ENCODE results near the gene CACNB4. TPM values are rescaled to one million over a fixed set of nuclear protein-coding genes. Genes with fewer than 3 reads are reported as not detected.

CACNB4 gene
- polyA plus RNA-seq, 1 experiment: 0.12 TPM

DNA sequence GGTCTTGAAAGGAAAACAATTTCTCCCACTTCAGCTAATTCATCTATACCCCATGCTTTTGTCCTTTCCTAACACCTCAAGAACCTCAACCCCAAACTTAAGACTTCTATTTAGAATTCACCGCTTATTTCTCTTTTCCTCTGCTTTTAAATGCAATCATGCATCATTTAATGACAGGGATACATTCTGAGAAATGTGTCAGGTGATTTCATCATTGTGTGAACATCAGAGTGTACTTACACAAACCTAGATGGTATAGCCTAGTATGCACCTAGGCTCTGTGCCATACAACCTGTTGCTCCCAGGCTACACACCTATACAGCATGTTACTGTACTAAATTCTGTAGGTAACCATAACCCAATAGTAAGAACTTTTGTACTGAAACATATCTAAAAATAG, 293.5 kb downstream of the CACNB4 start:
- ChIA-PET POLR2A (no interaction called here), CTCF (no interaction called here)
- H3K27me3 ChIP-seq (ENCODE audit: control insufficient read depth, insufficient read depth, low read length): no peaks in the 10 kb centered on the region
- H3K36me3 ChIP-seq (ENCODE audit: control insufficient read depth, insufficient read depth, low read length): peaks cover 6% of the 10 kb centered on the region
- no peak for DNase-seq (ENCODE audit: low read depth)
- no peak overlapping the region for H3K4me3 ChIP-seq (ENCODE audit: low read depth, low read length)
- TF ChIP-seq, protein P1, sequence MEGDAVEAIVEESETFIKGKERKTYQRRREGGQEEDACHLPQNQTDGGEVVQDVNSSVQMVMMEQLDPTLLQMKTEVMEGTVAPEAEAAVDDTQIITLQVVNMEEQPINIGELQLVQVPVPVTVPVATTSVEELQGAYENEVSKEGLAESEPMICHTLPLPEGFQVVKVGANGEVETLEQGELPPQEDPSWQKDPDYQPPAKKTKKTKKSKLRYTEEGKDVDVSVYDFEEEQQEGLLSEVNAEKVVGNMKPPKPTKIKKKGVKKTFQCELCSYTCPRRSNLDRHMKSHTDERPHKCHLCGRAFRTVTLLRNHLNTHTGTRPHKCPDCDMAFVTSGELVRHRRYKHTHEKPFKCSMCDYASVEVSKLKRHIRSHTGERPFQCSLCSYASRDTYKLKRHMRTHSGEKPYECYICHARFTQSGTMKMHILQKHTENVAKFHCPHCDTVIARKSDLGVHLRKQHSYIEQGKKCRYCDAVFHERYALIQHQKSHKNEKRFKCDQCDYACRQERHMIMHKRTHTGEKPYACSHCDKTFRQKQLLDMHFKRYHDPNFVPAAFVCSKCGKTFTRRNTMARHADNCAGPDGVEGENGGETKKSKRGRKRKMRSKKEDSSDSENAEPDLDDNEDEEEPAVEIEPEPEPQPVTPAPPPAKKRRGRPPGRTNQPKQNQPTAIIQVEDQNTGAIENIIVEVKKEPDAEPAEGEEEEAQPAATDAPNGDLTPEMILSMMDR (IDR thresholded peaks at IDR 0.05; ENCODE audit: insufficient read depth, low read depth, low read length): no peak

DNA sequence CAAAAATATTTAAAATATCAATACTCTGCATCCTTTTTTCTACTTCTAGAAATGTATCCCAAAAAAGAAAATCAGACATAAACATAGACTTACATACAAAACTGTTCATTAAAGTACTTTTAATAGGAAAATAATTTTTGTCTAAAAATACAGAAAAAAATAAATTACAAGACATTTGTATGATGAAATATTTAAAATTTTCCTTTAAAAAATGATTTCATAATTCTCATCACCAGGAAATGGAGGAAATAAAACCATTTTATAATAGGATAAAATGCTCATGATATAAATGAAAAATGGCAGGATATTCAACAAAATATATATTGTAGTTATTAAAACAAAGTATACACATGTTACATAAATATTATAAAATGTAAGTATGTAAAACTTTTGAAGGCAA, 295.0 kb downstream of the CACNB4 start:
- POLR2A ChIA-PET: interaction anchor here (0.5 kb wide), 1 partner anchor 27 kb away, joined by 3 read pairs; no protein-coding TSS in a partner anchor
- Histone ChIP-seq H3K27me3 (ENCODE audit: control insufficient read depth, insufficient read depth, low read length) (no peaks in the 10 kb centered on the region), H3K4me3 (ENCODE audit: low read depth, low read length) (no peak overlapping the region), H3K36me3 (ENCODE audit: control insufficient read depth, insufficient read depth, low read length) (peaks cover 6% of the 10 kb centered on the region)
- DNase-seq (ENCODE audit: low read depth): no peak
- CTCF ChIA-PET: interaction anchor here (1.5 kb wide), 1 partner anchor 18 kb away, joined by 3 read pairs; no protein-coding TSS in a partner anchor
- TF ChIP-seq, protein P1 (IDR thresholded peaks at IDR 0.05; ENCODE audit: insufficient read depth, low read depth, low read length): no peak

DNA sequence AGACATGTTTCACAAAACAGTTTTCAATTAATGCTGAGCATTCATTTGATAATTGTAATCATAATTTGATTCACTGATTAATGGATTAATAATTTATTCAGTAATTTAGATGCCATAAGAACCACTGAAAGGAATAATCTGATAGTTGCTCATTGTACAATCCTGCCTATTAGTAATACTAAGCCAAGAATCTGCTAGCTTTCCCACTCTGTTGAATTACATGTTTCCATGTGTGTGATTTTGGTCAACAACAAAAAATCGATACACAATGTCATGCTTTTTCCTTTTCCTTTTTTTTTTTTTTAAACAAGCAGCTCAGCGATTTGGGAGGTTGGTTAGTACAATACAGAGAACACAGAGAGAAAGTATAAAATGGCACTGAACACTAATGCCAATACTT, 296.5 kb downstream of the CACNB4 start:
- H3K36me3 ChIP-seq (ENCODE audit: control insufficient read depth, insufficient read depth, low read length): peaks cover 5% of the 10 kb centered on the region
- no peaks in the 10 kb centered on the region for H3K27me3 ChIP-seq (ENCODE audit: control insufficient read depth, insufficient read depth, low read length)
- TF ChIP-seq, protein P1 (IDR thresholded peaks at IDR 0.05; ENCODE audit: insufficient read depth, low read depth, low read length): no peak
- ChIA-PET POLR2A (no interaction called here), CTCF (interaction anchor here (0.6 kb wide), 1 partner anchor 8 kb away, joined by 3 read pairs; no protein-coding TSS in a partner anchor)
- H3K4me3 ChIP-seq (ENCODE audit: low read depth, low read length): no peak overlapping the region
- no peak for DNase-seq (ENCODE audit: low read depth)

DNA sequence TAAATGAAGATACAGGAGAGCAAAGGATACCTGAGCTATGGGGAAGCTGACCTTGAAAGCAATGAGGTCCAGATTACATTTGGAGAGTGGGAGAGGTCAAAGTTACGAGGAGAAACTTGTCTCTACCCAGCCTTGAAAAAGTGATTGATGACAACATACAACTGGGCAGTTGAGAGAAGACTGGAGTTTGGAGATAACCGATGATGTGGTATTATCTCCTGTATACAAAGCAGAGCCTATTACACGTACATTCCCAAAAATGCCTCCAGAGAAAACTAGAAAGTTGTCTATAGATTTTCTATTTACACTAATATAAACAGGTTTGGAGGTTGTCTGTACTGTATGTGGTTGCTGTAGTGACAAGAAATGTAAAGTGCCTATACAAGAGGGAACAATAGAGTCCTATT, 299.0 kb downstream of the CACNB4 start:
- ChIA-PET CTCF (interaction anchor here (1.0 kb wide), 1 partner anchor 14 kb away, joined by 3 read pairs; no protein-coding TSS in a partner anchor), POLR2A (interaction anchor here (0.6 kb wide), 1 partner anchor 28 kb away, joined by 4 read pairs; the partner anchor contains the start of gene ARL5A)
- TF ChIP-seq, protein P1 (IDR thresholded peaks at IDR 0.05; ENCODE audit: insufficient read depth, low read depth, low read length): no peak
- Histone ChIP-seq H3K27me3 (ENCODE audit: control insufficient read depth, insufficient read depth, low read length) (no peaks in the 10 kb centered on the region), H3K36me3 (ENCODE audit: control insufficient read depth, insufficient read depth, low read length) (peaks cover 2% of the 10 kb centered on the region; the same call in 1 of the 2 replicates), H3K4me3 (ENCODE audit: low read depth, low read length) (no peak overlapping the region)
- no peak for DNase-seq (ENCODE audit: low read depth)

DNA sequence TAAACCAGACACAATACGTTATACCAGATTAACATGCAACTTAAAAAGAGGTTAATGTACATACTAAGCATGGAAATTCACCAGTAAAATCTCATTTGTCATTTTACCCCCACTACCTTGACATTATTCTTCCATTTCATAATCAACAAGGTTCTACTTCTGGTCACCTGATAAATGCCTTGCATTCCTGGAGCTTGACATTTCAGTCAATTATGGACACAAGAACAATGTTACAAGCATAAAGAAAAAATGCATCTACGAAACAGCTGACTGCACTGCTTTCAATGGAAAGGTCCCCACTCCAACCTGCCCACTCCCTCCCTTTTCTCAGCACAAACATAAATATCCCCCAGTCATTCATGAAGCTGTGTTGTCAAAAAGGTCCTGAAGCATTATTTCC, 302.1 kb downstream of the CACNB4 start:
- no peaks in the 10 kb centered on the region for H3K27me3 ChIP-seq (ENCODE audit: control insufficient read depth, insufficient read depth, low read length)
- POLR2A ChIA-PET: no interaction called here

More for the DNA sequence above, 302.1 kb downstream of the CACNB4 start:
- TF ChIP-seq, protein P1 (IDR thresholded peaks at IDR 0.05; ENCODE audit: insufficient read depth, low read depth, low read length): no peak
- no peaks in the 10 kb centered on the region for H3K36me3 ChIP-seq (ENCODE audit: control insufficient read depth, insufficient read depth, low read length)
- CTCF ChIA-PET: no interaction called here
- H3K4me3 ChIP-seq (ENCODE audit: low read depth, low read length): no peak overlapping the region
- DNase-seq (ENCODE audit: low read depth): no peak

Data from BJ (cell line).